Progenitor cell of endocrine pancreas (in vitro differentiated cells): ENCODE results near the gene RGS17. TPM values are rescaled to one million over a fixed set of nuclear protein-coding genes. Genes with fewer than 3 reads are reported as not detected.

Source experiments
- DNase-seq: peaks from one replicate; pipeline ENCODE4 v3.0.0; 2021; ENCODE audit warnings: low spot score; ENCODE audit not compliant: unreplicated experiment
- H3K27ac Mint-ChIP-seq: 2 replicates; pipeline ENCODE4 v1.8.0; 2021; ENCODE audit warnings: mild to moderate bottlenecking, moderate library complexity, mixed read lengths
- H3K27me3 Mint-ChIP-seq: 2 replicates; pipeline ENCODE4 v1.8.0; 2021; ENCODE audit warnings: mixed read lengths
- H3K36me3 Mint-ChIP-seq: 2 replicates; pipeline ENCODE4 v1.8.0; 2022; ENCODE audit warnings: mixed read lengths; ENCODE audit not compliant: insufficient read depth
- H3K4me1 Mint-ChIP-seq: 2 replicates; pipeline ENCODE4 v1.8.0; 2021; ENCODE audit warnings: low read depth, mixed read lengths
- H3K4me3 Mint-ChIP-seq: 2 replicates; pipeline ENCODE4 v1.8.0; 2021; ENCODE audit warnings: low read depth, mild to moderate bottlenecking, moderate library complexity, mixed read lengths
- H3K9me3 Mint-ChIP-seq: 2 replicates; pipeline ENCODE4 v1.8.0; 2021; ENCODE audit warnings: low read depth, mixed read lengths
- total RNA-seq: library from RNA; stranded (reverse); gene quantifications from 2 replicates; pipeline ENCODE4 v1.2.1, GENCODE V29; 2021
- TF ChIP-seq, protein P1 (sequence below): fragments of 200-600 bp; sonication (generic); IDR thresholded peaks from one replicate; pipeline ENCODE4 v1.5.0; 2021; ENCODE audit warnings: antibody characterized with exemption, mild to moderate bottlenecking; ENCODE audit not compliant: unreplicated experiment

RGS17 gene
- total RNA-seq, 1 donor from 2014 or later: 2.6 TPM

DNA sequence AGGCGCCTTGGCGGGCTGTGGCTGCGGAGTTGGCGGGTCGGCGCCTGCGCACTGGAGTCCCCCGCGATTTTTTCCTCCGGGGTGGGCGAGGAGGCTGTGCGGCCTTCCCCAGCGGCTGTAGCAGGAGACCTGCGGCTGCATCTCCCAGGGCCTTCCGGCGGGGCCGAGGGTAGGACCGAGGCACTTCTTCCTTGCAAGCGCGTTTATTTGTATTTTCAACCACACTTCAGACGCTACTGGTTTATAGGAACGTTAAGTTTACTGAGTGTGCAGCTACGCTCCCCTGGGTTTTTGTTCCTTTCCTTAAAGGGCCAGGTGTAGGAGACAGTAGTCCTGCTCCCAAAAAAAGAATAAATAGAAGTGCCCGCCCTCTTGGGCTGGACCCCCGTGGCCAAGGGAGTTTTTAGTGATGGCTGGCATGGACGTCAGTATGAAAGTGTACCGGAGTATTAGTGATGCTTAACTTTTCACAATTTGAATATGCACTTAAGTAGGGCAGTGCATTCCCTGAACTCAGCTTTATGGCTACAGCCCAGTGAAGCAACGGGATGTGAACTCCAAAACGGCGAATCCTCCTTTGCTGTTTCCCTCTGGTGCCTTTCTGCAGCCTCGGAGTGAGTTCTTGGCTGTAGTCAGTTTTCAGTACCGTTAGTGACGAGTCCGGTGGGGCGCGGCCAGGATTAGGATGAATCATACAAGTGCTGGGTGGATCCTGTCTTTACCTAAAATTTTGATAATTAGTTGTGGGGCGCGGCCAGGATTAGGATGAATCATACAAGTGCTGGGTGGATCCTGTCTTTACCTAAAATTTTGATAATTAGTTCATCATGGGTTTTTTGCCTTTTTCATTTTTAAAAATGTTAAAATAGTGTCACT lies 147.2 kb downstream of the RGS17 start:
- Mint-ChIP-seq H3K27ac (peak overlapping the region; percentile 99), H3K9me3 (no peaks in the 10 kb centered on the region), H3K36me3 (peaks cover 4% of the 10 kb centered on the region), H3K27me3 (no peaks in the 10 kb centered on the region), H3K4me1 (peaks cover 28% of the 10 kb centered on the region), H3K4me3 (peak overlapping the region; percentile 100)
- DNase-seq: peak; percentile 97
- TF ChIP-seq, protein P1, sequence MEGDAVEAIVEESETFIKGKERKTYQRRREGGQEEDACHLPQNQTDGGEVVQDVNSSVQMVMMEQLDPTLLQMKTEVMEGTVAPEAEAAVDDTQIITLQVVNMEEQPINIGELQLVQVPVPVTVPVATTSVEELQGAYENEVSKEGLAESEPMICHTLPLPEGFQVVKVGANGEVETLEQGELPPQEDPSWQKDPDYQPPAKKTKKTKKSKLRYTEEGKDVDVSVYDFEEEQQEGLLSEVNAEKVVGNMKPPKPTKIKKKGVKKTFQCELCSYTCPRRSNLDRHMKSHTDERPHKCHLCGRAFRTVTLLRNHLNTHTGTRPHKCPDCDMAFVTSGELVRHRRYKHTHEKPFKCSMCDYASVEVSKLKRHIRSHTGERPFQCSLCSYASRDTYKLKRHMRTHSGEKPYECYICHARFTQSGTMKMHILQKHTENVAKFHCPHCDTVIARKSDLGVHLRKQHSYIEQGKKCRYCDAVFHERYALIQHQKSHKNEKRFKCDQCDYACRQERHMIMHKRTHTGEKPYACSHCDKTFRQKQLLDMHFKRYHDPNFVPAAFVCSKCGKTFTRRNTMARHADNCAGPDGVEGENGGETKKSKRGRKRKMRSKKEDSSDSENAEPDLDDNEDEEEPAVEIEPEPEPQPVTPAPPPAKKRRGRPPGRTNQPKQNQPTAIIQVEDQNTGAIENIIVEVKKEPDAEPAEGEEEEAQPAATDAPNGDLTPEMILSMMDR: no peak

DNA sequence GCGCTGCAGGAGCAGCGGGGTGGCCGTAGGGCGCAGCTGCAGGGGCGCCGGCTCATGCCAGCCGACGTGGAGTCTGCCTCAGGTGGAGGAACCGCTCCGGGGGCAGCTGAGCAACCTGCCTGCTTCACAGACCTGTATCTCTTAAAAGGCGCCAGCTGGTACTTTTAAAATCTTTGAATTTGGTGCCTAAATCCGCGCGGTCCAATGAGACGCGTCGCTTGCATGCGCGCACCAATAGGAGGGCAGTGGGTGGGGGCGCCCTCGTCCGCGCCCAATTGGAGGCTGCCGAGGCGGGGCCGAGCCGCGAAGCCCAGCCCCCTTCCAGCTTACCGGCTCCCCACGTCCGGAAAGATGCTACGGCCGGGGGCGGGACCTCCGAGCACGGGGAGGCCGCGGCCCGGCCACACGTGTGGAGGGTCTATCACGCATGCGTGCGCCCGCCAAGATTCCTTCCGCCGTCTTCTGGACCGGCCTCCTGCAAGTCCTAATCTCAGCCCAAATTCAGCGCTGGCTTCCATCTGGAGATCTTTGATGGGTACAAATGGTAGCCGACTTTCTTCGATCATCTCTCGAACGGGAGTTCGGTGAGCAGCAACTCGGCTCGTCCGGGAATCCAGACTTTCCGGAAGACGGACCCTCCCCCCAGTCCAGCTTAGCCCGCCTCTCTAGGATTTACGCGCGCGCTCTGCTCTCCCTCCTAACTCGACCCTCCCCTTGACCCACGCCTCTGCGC lies 148.0 kb downstream of the RGS17 start, which contains the start of gene FBXO5:
Gene FBXO5, minus strand, starts transcription at position 138 of the 733 bp plus-strand sequence. Its CDS starts 82 bp downstream, at position 56.
- H3K36me3 Mint-ChIP-seq: peaks cover 4% of the 10 kb centered on the region
- H3K27ac Mint-ChIP-seq: peak within 1 kb of the TSS; percentile 99
- H3K9me3 Mint-ChIP-seq: no peaks in the 10 kb centered on the region
- peak; percentile 94 for DNase-seq
- H3K27me3 Mint-ChIP-seq: no peaks in the 10 kb centered on the region
- peaks cover 28% of the 10 kb centered on the region for H3K4me1 Mint-ChIP-seq
- peak within 1 kb of the TSS; percentile 100 for H3K4me3 Mint-ChIP-seq
- TF ChIP-seq, protein P1: no peak

DNA sequence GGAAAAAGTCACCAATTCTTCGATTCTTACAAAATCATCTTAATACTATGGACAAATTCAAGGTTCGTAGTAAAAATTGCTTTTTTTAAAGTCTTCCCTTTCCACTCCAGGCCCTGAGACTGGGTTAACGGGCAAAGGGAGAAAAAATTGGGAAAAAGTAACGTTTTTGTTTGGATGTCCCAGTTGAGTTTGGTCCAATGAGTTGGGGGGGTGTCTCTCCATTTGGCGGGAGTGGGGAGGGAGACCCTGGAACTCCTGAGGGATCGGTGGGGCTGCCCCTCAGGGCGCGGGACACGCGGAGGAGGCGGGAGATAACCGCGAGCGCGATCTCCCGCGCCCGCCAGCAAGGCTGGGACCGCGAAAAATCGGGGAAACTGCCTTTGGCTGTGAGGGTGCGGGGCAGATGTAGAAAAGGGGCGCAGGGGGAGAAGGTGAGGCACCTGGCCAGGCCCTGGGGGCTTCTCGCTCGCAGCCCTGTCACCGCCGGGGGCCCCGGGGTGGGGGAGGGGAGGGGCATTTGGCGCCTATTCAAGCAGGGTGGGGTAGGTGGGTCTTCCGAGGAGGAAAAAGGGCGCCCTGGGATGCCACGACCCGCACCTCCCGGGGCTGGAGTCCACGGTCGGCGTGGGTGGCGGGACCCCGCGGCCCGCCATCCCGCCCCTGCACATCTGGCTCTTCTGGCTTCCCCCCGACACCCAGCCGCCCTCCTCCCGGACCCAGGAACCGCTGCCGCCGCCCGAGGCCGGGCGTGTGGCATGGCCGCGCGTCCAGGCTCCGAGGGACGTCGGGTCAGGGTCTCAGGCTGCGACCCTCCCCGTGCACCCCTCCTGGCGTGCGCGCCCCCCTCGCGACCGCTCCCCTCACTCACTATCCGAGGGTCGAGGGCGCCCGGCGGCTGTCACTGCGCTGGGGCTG lies 148.8 kb downstream of the RGS17 start:
- TF ChIP-seq, protein P1: no peak
- H3K36me3 Mint-ChIP-seq: peaks cover 3% of the 10 kb centered on the region

DNA sequence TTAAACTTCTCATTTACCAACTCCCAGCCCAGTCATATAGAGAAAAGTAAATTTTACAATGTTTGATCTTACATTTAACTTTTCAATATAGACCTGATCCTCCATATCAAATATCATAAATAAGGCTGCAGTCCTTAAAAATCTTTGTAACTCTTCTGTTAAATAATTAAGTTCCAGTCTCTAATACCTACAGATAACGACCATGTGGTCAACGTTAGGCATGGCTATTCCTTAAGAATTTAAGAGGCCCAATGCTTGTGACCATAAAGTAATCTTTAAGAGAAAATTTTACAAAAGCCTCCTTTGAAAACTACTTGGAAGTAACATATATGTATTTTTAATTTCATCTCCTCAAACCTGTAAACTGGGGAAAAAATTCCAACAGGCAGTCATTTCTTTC lies 149.9 kb downstream of the RGS17 start:
- peaks cover 35% of the 10 kb centered on the region for H3K4me1 Mint-ChIP-seq
- no peaks in the 10 kb centered on the region for H3K9me3 Mint-ChIP-seq
- TF ChIP-seq, protein P1: no peak
- no peak for DNase-seq
- H3K27me3 Mint-ChIP-seq: no peaks in the 10 kb centered on the region
- no peaks in the 10 kb centered on the region for H3K36me3 Mint-ChIP-seq
- H3K27ac Mint-ChIP-seq: no peak overlapping the region
- H3K4me3 Mint-ChIP-seq: peak overlapping the region; percentile 61

More for the DNA sequence above, 148.8 kb downstream of the RGS17 start:
- H3K27me3 Mint-ChIP-seq: no peaks in the 10 kb centered on the region
- no peak overlapping the region for H3K27ac Mint-ChIP-seq
- peak overlapping the region; percentile 100 for H3K4me3 Mint-ChIP-seq
- H3K9me3 Mint-ChIP-seq: no peaks in the 10 kb centered on the region
- H3K4me1 Mint-ChIP-seq: peaks cover 28% of the 10 kb centered on the region
- DNase-seq: peak; percentile 23
